Smooth muscle cell (in vitro differentiated cells): ENCODE measurements around the gene TWIST2. TPM values are rescaled to one million over a fixed set of nuclear protein-coding genes. Genes with fewer than 3 reads are reported as not detected.

ENCODE experiments used
- DNase-seq: peaks from one replicate; lab custom pipeline; 2025; ENCODE audit not compliant: unreplicated experiment; lab: John Stamatoyannopoulos, UW
- H2AFZ ChIP-seq: fragments of 200-600 bp; sonication (generic); 2 replicates; pipeline ENCODE4 v1.6.0; 2016; ENCODE audit warnings: antibody characterized with exemption, low read depth, mild to moderate bottlenecking
- H3F3A ChIP-seq: fragments of 200-600 bp; sonication (generic); 2 replicates; pipeline ENCODE4 v1.6.0; 2017; ENCODE audit warnings: antibody characterized with exemption, low read depth
- H3K27ac ChIP-seq: fragments of 200-600 bp; sonication (generic); 2 replicates; pipeline ENCODE4 v1.5.1; 2016; ENCODE audit warnings: low read depth, mild to moderate bottlenecking
- H3K27me3 ChIP-seq: fragments of 200-600 bp; sonication (generic); 2 replicates; pipeline ENCODE4 v1.6.1; 2016; ENCODE audit warnings: low read depth, mild to moderate bottlenecking
- H3K36me3 ChIP-seq: fragments of 200-600 bp; sonication (generic); 2 replicates; pipeline ENCODE4 v1.5.1; 2016; ENCODE audit warnings: low read depth
- H3K4me1 ChIP-seq: fragments of 200-600 bp; sonication (generic); 2 replicates; pipeline ENCODE4 v1.5.1; 2016; ENCODE audit warnings: low read depth
- H3K4me2 ChIP-seq: fragments of 200-600 bp; sonication (generic); 2 replicates; pipeline ENCODE4 v1.6.0; 2016; ENCODE audit warnings: mild to moderate bottlenecking
- H3K4me3 ChIP-seq: fragments of 200-600 bp; sonication (generic); 2 replicates; pipeline ENCODE4 v1.5.1; 2016; ENCODE audit warnings: mild to moderate bottlenecking
- H3K79me2 ChIP-seq: fragments of 200-600 bp; sonication (generic); 2 replicates; pipeline ENCODE4 v1.6.0; 2016; ENCODE audit warnings: low read depth, mild to moderate bottlenecking
- H3K9ac ChIP-seq: fragments of 200-600 bp; sonication (generic); 2 replicates; pipeline ENCODE4 v1.6.0; 2016; ENCODE audit warnings: low read depth
- H3K9me3 ChIP-seq: fragments of 200-600 bp; sonication (generic); replicated peaks from 2 replicates; pipeline ENCODE4 v1.5.1; 2016; ENCODE audit warnings: low read depth
- H4K20me1 ChIP-seq: fragments of 200-600 bp; sonication (generic); 2 replicates; pipeline ENCODE4 v1.6.0; 2016; ENCODE audit warnings: low read depth
- CTCF ChIP-seq: fragments of 200-600 bp; sonication (generic); IDR thresholded peaks from 2 replicates; pipeline ENCODE4 v1.5.1; 2017; ENCODE audit warnings: borderline replicate concordance, mild to moderate bottlenecking, antibody characterized with exemption; ENCODE audit not compliant: insufficient read depth, poor library complexity, severe bottlenecking
- WGBS: methylation state at CpG from one replicate; pipeline ENCODE4 v1.1.7; 2016; ENCODE audit warnings: low lambda C conversion rate; 5-methylcytosine and 5-hydroxymethylcytosine counted together
- polyA plus RNA-seq: library from polyadenylated mRNA; unstranded; fragments of >200 nt; fragmentation: Nextera tagmentation; extraction: Ambion mirVana; gene quantifications from 2 replicates; pipeline ENCODE4 v1.2.1, GENCODE V29; 2016
- total RNA-seq: library from RNA; depleted of rRNA; stranded (reverse); fragments of >200 nt; gene quantifications from 2 replicates; pipeline ENCODE4 v1.2.3, GENCODE V29; 2014

TWIST2 gene
- total and polyA plus RNA-seq, 2 experiments from 2014 or later = 1.0 to 2.4 TPM

DNA sequence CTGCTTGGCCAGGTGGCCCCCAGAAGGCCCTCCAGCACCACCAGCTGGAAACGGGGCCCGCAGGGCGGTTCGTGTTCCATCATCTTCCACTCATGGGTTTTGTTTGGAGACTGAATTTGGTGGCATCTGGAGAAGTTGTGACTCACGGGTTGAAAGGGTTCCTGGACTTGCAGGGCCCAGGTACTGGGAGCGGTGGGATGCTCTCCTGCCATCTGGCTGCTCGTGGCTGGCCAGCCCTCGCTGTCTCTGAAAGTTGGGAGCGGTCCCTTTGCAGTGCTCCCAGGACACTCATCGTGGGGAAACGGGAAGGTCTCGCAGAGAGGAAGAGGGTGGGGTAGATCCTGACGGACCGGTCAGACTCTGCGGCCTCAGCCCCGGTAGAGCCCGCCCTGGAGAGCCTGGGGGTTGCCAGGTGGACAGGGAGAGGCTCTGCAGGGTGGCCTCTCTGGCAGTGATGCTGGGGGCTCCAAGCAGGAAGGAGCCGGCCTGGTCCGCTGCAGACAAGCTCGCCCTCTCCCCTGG, 47.5 kb downstream of the TWIST2 start:
- H3K9ac ChIP-seq = no peak overlapping the region
- H3K27ac ChIP-seq = no peak overlapping the region
- peaks cover 5% of the 10 kb centered on the region for H3K4me1 ChIP-seq
- TF ChIP-seq CTCF = no peak
- H3K4me2 ChIP-seq = peak overlapping the region; percentile 70
- no peaks in the 10 kb centered on the region for H3K27me3 ChIP-seq
- H2AFZ ChIP-seq = peak overlapping the region; percentile 20
- H3K9me3 ChIP-seq = no peaks in the 10 kb centered on the region
- WGBS = 71% methylated on average over 20 of the region's 20 CpGs
- no peaks in the 10 kb centered on the region for H3K36me3 ChIP-seq
- no peaks in the 10 kb centered on the region for H3F3A ChIP-seq
- no peak for DNase-seq
- no peaks in the 10 kb centered on the region for H4K20me1 ChIP-seq
- no peak overlapping the region for H3K4me3 ChIP-seq
- no peaks in the 10 kb centered on the region for H3K79me2 ChIP-seq

- Histone ChIP-seq H3K27ac (no peak overlapping the region), H3F3A (no peaks in the 10 kb centered on the region), H3K4me1 (peaks cover 5% of the 10 kb centered on the region), H3K9me3 (no peaks in the 10 kb centered on the region), H3K9ac (no peak overlapping the region), H3K36me3 (no peaks in the 10 kb centered on the region), H4K20me1 (no peaks in the 10 kb centered on the region), H3K79me2 (no peaks in the 10 kb centered on the region), H3K4me3 (no peak overlapping the region), H3K4me2 (peak overlapping the region; percentile 70), H2AFZ (peak overlapping the region; percentile 20), H3K27me3 (no peaks in the 10 kb centered on the region)
- no peak for TF ChIP-seq CTCF
- 33% methylated on average over 17 of the region's 27 CpGs for WGBS
- peak; percentile 37 for DNase-seq
These were observed 48.2 kb downstream of the TWIST2 start for GRCh38 chr2:238895891-238896600.

DNA sequence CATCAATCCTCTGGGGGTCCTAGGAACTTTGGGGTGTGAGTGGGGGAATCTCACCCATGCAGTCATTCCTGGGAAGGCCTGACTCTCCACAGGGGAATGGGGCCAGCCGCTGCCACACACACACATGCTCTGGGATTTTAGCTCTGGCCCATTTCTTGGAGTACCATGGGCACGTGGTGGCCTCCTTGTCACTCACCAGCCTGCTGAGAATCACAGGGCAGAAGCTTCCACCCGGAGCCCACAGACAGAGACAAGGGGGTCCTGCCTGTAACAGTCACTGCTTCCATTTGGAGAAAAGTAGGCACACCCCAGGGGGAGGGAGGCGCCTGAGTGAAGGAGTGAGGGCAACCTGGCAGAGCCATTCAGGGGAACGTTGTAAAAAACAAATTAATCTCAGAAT, 48.8 kb downstream of the TWIST2 start:
- no peaks in the 10 kb centered on the region for H3K79me2 ChIP-seq
- peaks cover 5% of the 10 kb centered on the region for H3K4me1 ChIP-seq

More for the DNA sequence above, 48.8 kb downstream of the TWIST2 start:
- no peak overlapping the region for H2AFZ ChIP-seq
- no peak overlapping the region for H3K4me3 ChIP-seq
- H3F3A ChIP-seq = no peaks in the 10 kb centered on the region
- H4K20me1 ChIP-seq = no peaks in the 10 kb centered on the region
- H3K4me2 ChIP-seq = no peak overlapping the region
- H3K36me3 ChIP-seq = no peaks in the 10 kb centered on the region
- no peaks in the 10 kb centered on the region for H3K9me3 ChIP-seq
- H3K9ac ChIP-seq = no peak overlapping the region
- H3K27me3 ChIP-seq = no peaks in the 10 kb centered on the region
- WGBS = 91% methylated on average over 5 of the region's 5 CpGs
- DNase-seq = no peak
- H3K27ac ChIP-seq = no peak overlapping the region
- TF ChIP-seq CTCF = no peak
